GM12878 (cell line): ENCODE measurements around the gene CCSER1. TPM values are rescaled to one million over a fixed set of nuclear protein-coding genes. Genes with fewer than 3 reads are reported as not detected.

Source experiments
- ATAC-seq: fragments of 200-7000 bp; cut with Tn5 transposase; 3 replicates; pipeline ENCODE4 v1.9.1; 2020; ENCODE audit warnings: mild to moderate bottlenecking, moderate library complexity
- BruUV-seq: library from RNA; stranded (reverse); fragments of 400-500 nt; replicated peaks from 2 replicates; lab custom pipeline; 2021; lab: Mats Ljungman, UMichigan
- CTCF ChIA-PET: fragments of 300-600 bp; sonication (Branson Sonifier 250); formaldehyde crosslinking; extraction: SDS; loops from one replicate; lab custom pipeline; 2021; ENCODE audit warnings: inconsistent platforms; lab: Yijun Ruan, JAX
- POLR2A ChIA-PET: fragments of 350-600 bp; formaldehyde crosslinking; extraction: SDS; loops from one replicate; lab custom pipeline; 2021; ENCODE audit warnings: inconsistent platforms; lab: Charles Lee
- RAD21 ChIA-PET: fragments of 300-600 bp; sonication (Branson Sonifier 250); formaldehyde crosslinking; loops from one replicate; lab custom pipeline; 2023; ENCODE audit warnings: antibody characterized with exemption; ENCODE audit not compliant: unreplicated experiment; lab: Charles Lee
- SMC1A ChIA-PET: fragments of 300-600 bp; sonication (Branson Sonifier 250); formaldehyde crosslinking; loops from one replicate; lab custom pipeline; 2023; ENCODE audit not compliant: unreplicated experiment, uncharacterized antibody; lab: Charles Lee
- DNase-seq: peaks from one replicate; pipeline ENCODE4 v3.0.0-alpha.2; 2011; ENCODE audit warnings: low read depth, low spot score
- FAIRE-seq: peaks from 3 replicates; lab custom pipeline; 2011; peaks lifted over from hg19 to GRCh38; lab: Jason Lieb, UNC
- H2AFZ ChIP-seq: 2 replicates; pipeline ENCODE4 v1.6.0; 2011; ENCODE audit warnings: low read depth, low read length, control low read depth; ENCODE audit not compliant: control insufficient read depth
- H3K27ac ChIP-seq: 2 replicates; pipeline ENCODE4 v1.5.1; 2011; ENCODE audit warnings: control low read depth; ENCODE audit not compliant: control insufficient read depth, insufficient read depth
- H3K27me3 ChIP-seq, 2 experiments: replicated peaks in 1 of 2; 2 replicates each; pipeline versions ENCODE4 v1.6.0 to v1.6.1; 2011; ENCODE audit warnings: low read length in 1 of 2; ENCODE audit not compliant: control insufficient read depth in 2 of 2, insufficient read depth in 2 of 2
- H3K36me3 ChIP-seq, 2 experiments: 2 replicates each; pipeline ENCODE4 v1.5.1; 2011; ENCODE audit warnings: low read length in 1 of 2; ENCODE audit not compliant: control insufficient read depth in 2 of 2, insufficient read depth in 2 of 2
- H3K4me1 ChIP-seq: 2 replicates; pipeline ENCODE4 v1.6.1; 2011; ENCODE audit warnings: mild to moderate bottlenecking, low read length, moderate library complexity, mixed read lengths; ENCODE audit not compliant: control insufficient read depth, insufficient read depth
- H3K4me2 ChIP-seq: 2 replicates; pipeline ENCODE4 v1.6.0; 2011; ENCODE audit warnings: control low read depth; ENCODE audit not compliant: control insufficient read depth, insufficient read depth
- H3K4me3 ChIP-seq: fragments of 200-600 bp; sonication (generic); 2 replicates; pipeline ENCODE4 v1.5.1; 2016
- H3K79me2 ChIP-seq: 2 replicates; pipeline ENCODE4 v1.6.0; 2011; ENCODE audit warnings: low read length; ENCODE audit not compliant: control insufficient read depth, insufficient read depth
- H3K9ac ChIP-seq: 2 replicates; pipeline ENCODE4 v1.8.0; 2011; ENCODE audit warnings: low read length, control low read depth, mixed read lengths; ENCODE audit not compliant: control insufficient read depth, insufficient read depth
- H3K9me3 ChIP-seq: replicated peaks from 3 replicates; pipeline ENCODE4 v1.5.1; 2011; ENCODE audit warnings: mild to moderate bottlenecking, low read length; ENCODE audit not compliant: control insufficient read depth, insufficient read depth
- H4K20me1 ChIP-seq: 2 replicates; pipeline ENCODE4 v1.6.0; 2011; ENCODE audit not compliant: control insufficient read depth, insufficient read depth
- E4F1 ChIP-seq: fragments of 450-650 bp; IDR thresholded peaks from 2 replicates; pipeline ENCODE4 v1.6.1; 2018; ENCODE audit warnings: borderline replicate concordance, mild to moderate bottlenecking; ENCODE audit not compliant: partially characterized antibody
- NRF1 ChIP-seq: conservative IDR thresholded peaks from 2 replicates; pipeline ENCODE4 v1.6.1; 2011; ENCODE audit warnings: mild to moderate bottlenecking, low read depth, low read length, improper control_type of control experiment
- RB1 ChIP-seq: fragments of 450-650 bp; formaldehyde crosslinking; IDR thresholded peaks from 2 replicates; pipeline ENCODE4 v1.6.1; 2017; ENCODE audit warnings: mild to moderate bottlenecking, borderline replicate concordance
- SRF ChIP-seq, 2 experiments: IDR thresholded peaks; 2 replicates each; pipeline ENCODE4 v1.6.1; 2011; ENCODE audit warnings: low read depth in 2 of 2, low read length in 2 of 2, mild to moderate bottlenecking in 1 of 2, moderate library complexity in 1 of 2
- ZNF207 ChIP-seq: fragments of 450-650 bp; IDR thresholded peaks from 2 replicates; pipeline ENCODE4 v1.6.1; 2014; ENCODE audit warnings: antibody characterized with exemption, mild to moderate bottlenecking, borderline replicate concordance
- ZNF274 ChIP-seq: IDR thresholded peaks from one replicate; pipeline ENCODE4 v1.8.0; 2011; ENCODE audit not compliant: insufficient read length, insufficient read depth
- WGBS: methylation state at CpG from one replicate; pipeline ENCODE4 v1.1.6; 2016; ENCODE audit warnings: low lambda C conversion rate; ENCODE audit not compliant: insufficient replicate concordance, insufficient coverage; ENCODE audit errors: missing lambda C conversion rate; 5-methylcytosine and 5-hydroxymethylcytosine counted together
- in situ Hi-C: fragments of 300-500 bp; cut with MboI; formaldehyde crosslinking; loops from 9 replicates; pipeline ENCODE4 v1.14.3; 2018; ENCODE audit warnings: mixed read lengths
- intact Hi-C: fragments of 100-400 bp; cut with micrococcal nuclease; formaldehyde crosslinking; loops from one replicate; pipeline ENCODE4 v1.14.2; 2022; ENCODE audit not compliant: unreplicated experiment
- polyA plus RNA-seq, 11 experiments: library from polyadenylated mRNA; depleted of rRNA in 4 of 11; unstranded in 6 of 11; stranded (reverse) in 5 of 11; fragments of >200 nt; fragmentation: Nextera tagmentation in 4 of 11; fragmentation: Illumina TruSeq in 1 of 11; extraction: Ambion mirVana in 4 of 11; extraction: Trizol in 1 of 11; gene quantifications; 1 replicate in 1 of 11; 2 replicates in 10 of 11; pipeline versions ENCODE4 v1.2.1 to v1.2.3, GENCODE V29; 2011 to 2016; ENCODE audit warnings: inconsistent platforms in 2 of 11, missing spikeins in 2 of 11, low read depth in 1 of 11
- total RNA-seq, 4 experiments: library from RNA; depleted of rRNA in 3 of 4; stranded (reverse); fragments of >200 nt in 3 of 4; fragmentation: Illumina TruSeq in 1 of 4; extraction: Trizol in 1 of 4; gene quantifications; 2 replicates each; pipeline versions ENCODE4 v1.2.1 to v1.2.3, GENCODE V29; 2013 to 2021

Gene CCSER1
- total and polyA plus RNA-seq, 10 of the 15 experiments (the other 5 are each of a cell fraction or from before 2014, with no cell fraction given) = 0.22 to 2.7 (median 1.0) TPM

GRCh38 chr4:90643156-90643555 is 516.0 kb downstream of the CCSER1 start:
- no peaks in the 10 kb centered on the region for H3K4me1 ChIP-seq
- FAIRE-seq (no peak), ATAC-seq (no peak), DNase-seq (no peak)
- no peaks in the 10 kb centered on the region for H3K79me2 ChIP-seq
- H3K4me2 ChIP-seq = no peak overlapping the region
- no peaks in the 10 kb centered on the region for H3K27me3 ChIP-seq
- H3K9me3 ChIP-seq = no peaks in the 10 kb centered on the region
- no TSS peak for BruUV-seq
- no peak overlapping the region for H3K4me3 ChIP-seq
- RAD21 ChIA-PET = no interaction called here
- in situ Hi-C loops (no loop called here), intact Hi-C loops (no loop called here)
- H4K20me1 ChIP-seq = no peaks in the 10 kb centered on the region
- SMC1A ChIA-PET = no interaction called here
- POLR2A ChIA-PET = no interaction called here
- H3K27ac ChIP-seq = no peak overlapping the region
- CTCF ChIA-PET = no interaction called here
- H3K36me3 ChIP-seq = no peaks in the 10 kb centered on the region
- WGBS = 13% methylated on average over 1 of the region's 1 CpG
- TF ChIP-seq ZNF274 (no peak), E4F1 (no peak), RB1 (no peak), NRF1 (no peak), ZNF207 (no peak), SRF (IDR thresholded peaks at IDR 0.05; ENCODE audit: low read depth in 2 of 2, low read length in 2 of 2) (no peak)
- TF ChIP-seq, all 136 proteins: peak for 0
- Histone ChIP-seq H3K9ac (no peak overlapping the region), H2AFZ (no peak overlapping the region)
